Neural cell (in vitro differentiated cells): ENCODE results near the gene RBM6.

Experiments used
- CTCF ChIP-seq: fragments of 450-650 bp; IDR thresholded peaks from 2 replicates; pipeline ENCODE4 v1.5.1; 2014; ENCODE audit warnings: antibody characterized with exemption, mild to moderate bottlenecking, moderate library complexity; ENCODE audit not compliant: poor library complexity, severe bottlenecking
- POLR2AphosphoS5 ChIP-seq: IDR thresholded peaks from 2 replicates; pipeline ENCODE4 v1.6.1; 2012
- RAD21 ChIP-seq: fragments of 450-650 bp; conservative IDR thresholded peaks from 2 replicates; pipeline ENCODE4 v1.6.1; 2014; ENCODE audit warnings: antibody characterized with exemption, mild to moderate bottlenecking, moderate library complexity
- TAF1 ChIP-seq: IDR thresholded peaks from 2 replicates; pipeline ENCODE4 v1.6.1; 2012; ENCODE audit warnings: low read depth

- TF ChIP-seq CTCF (no peak), RAD21 (no peak), TAF1 (no peak), POLR2AphosphoS5 (no peak)
These were observed 2.9 kb upstream of the RBM6 start for GRCh38 chr3:49937090-49937489.
